ENCODE measurements around the gene LAMA5.
A peak's percentile ranks its signal among the peaks of the same experiment; 100 is the strongest.

The LAMA5 gene

GRCh38 chr20:62362991-62363919, 3.9 kb downstream of the LAMA5 start:
- peak; percentile 19 for TF ChIP-seq CTCF (IDR thresholded peaks at IDR 0.05; ENCODE audit: insufficient read depth, low read depth, low read length, missing control alignments)
- DNase-seq (ENCODE audit: low read depth): no peak
- H3K4me3 ChIP-seq (ENCODE audit: low read length): peak overlapping the region; percentile 94

DNA sequence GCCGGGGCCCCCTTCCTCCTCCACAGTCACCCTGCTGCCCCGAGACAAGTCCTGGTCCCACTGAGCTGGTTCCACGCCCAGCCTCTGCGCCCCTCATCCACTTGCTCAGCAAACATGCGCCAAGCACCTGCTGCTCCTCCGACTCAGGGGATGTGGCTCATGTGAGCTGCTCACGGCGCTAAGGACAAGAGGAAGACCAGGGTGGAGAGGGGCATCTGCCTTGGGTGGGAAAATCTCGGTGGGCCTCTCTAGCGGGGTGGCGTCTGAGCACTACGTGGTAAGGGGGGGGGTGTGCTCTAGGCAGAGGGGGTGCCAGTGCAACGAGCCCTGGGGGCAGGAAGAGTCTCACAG, 4.5 kb downstream of the LAMA5 start:
- DNase-seq (ENCODE audit: low read depth): no peak
- H3K4me3 ChIP-seq (ENCODE audit: low read length): peak overlapping the region; percentile 94
- TF ChIP-seq CTCF (IDR thresholded peaks at IDR 0.05; ENCODE audit: insufficient read depth, low read depth, low read length, missing control alignments): no peak

GRCh38 chr20:62361799-62362589, 5.1 kb downstream of the LAMA5 start:
- no peak for TF ChIP-seq CTCF (IDR thresholded peaks at IDR 0.05; ENCODE audit: insufficient read depth, low read depth, low read length, missing control alignments)
- H3K4me3 ChIP-seq (ENCODE audit: low read length): peak overlapping the region; percentile 7
- no peak for DNase-seq (ENCODE audit: low read depth)

GRCh38 chr20:62360854-62361798, 6.0 kb downstream of the LAMA5 start:
- TF ChIP-seq CTCF (IDR thresholded peaks at IDR 0.05; ENCODE audit: insufficient read depth, low read depth, low read length, missing control alignments): no peak
- no peak for DNase-seq (ENCODE audit: low read depth)
- peak overlapping the region; percentile 7 for H3K4me3 ChIP-seq (ENCODE audit: low read length)

GRCh38 chr20:62359491-62360121, 7.5 kb downstream of the LAMA5 start:
- H3K4me3 ChIP-seq (ENCODE audit: low read length): peak overlapping the region; percentile 4

More at GRCh38 chr20:62359491-62360121, 7.5 kb downstream of the LAMA5 start:
- TF ChIP-seq CTCF (IDR thresholded peaks at IDR 0.05; ENCODE audit: insufficient read depth, low read depth, low read length, missing control alignments): no peak
- no peak for DNase-seq (ENCODE audit: low read depth)

All from epithelial cell of esophagus (primary cell).